ENCODE results near the gene ULK2. TPM values are rescaled to one million over a fixed set of nuclear protein-coding genes. Genes with fewer than 3 reads are reported as not detected.

ULK2 gene
- total RNA-seq, 2 experiments from 2014 or later, result 4.9 to 5.8 TPM

DNA sequence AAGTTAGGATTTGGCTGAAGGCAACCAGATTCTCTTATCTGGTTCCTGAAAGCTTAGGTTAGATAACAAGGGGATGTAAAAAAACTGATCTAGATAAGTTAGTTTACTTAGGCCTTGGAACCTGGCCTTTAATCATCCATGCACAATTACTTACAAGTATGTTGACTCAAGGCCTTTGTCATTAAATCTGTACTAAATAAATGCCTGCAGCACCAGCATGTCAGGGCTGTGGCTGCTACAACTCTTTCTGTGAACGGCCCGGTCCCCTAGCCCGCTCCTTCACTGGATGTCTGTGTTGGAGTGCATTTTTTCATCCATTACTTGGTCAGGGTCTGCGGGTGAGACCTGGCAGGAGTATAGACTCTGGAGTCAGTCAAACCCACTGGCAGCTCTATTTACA lies 71.3 kb downstream of the ULK2 start:
- Mint-ChIP-seq H3K27me3 (no peaks in the 10 kb centered on the region), H3K4me3 (no peak overlapping the region), H3K4me1 (peaks cover 5% of the 10 kb centered on the region), H3K36me3 (peaks cover 69% of the 10 kb centered on the region), H3K9me3 (peaks cover 8% of the 10 kb centered on the region), H3K27ac (no peak overlapping the region)
- DNase-seq, result no peak

DNA sequence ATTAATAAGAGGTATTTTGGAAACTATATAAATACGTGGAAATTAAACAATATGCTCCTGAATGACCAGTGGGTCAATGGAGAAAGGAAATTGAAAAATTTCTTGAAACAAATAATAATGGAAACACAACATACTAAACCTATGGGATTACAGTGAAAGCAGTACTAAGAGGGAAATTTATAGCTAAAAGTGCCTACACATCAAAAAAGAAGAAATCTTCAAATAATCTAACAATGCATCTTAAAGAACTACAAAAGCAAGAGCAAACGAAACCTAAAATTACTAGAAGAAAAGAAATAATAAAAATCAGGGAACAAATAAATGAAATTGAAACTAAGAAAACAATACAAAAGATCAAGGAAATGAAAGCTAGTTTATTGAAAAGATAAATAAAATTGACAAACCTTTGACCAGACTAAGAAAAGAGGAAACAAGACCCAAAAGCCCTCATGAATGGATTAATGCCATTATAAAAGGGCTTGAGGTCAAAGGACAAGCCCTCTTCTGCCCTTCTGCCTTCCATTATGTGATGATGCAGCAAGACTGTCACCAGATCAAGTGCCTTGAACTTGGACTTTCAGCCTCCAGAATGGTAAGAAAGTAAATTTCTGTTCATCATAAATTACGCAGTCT lies 75.7 kb downstream of the ULK2 start:
- no peak overlapping the region for H3K27ac Mint-ChIP-seq
- H3K27me3 Mint-ChIP-seq, result no peaks in the 10 kb centered on the region
- H3K4me1 Mint-ChIP-seq, result no peaks in the 10 kb centered on the region
- peaks cover 7% of the 10 kb centered on the region for H3K9me3 Mint-ChIP-seq
- no peak for DNase-seq
- peaks cover 60% of the 10 kb centered on the region for H3K36me3 Mint-ChIP-seq
- H3K4me3 Mint-ChIP-seq, result no peak overlapping the region

DNA sequence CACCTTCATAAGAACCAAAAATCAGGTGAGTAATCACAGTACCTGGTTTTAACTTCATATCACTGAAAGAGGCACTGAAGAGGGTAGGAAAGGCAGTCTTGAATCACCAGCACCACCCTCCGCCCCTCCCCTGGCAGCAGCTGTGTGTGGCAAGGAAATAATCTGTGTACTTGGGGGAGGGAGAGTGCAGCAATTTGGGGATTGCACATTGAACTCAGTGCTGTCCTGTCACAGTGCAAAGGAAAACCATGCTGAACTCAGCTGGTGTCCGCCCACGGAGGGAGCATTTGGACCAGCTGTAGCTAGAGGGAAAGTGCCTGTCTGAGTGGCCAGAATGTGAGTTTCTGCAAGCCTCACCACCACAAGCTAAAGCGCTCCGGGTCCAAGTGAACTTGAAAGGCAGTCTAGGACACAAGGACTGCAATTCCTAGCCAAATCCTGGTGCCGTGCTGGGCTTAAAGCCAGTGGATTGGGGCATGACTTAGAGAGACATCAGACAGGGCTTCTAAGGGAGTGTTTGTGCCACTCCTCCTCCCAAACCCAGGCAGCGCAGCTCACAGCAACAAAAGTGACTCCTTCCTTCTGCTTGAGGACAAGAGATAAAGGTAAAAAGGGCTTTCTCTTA lies 79.9 kb downstream of the ULK2 start:
- H3K9me3 Mint-ChIP-seq, result no peaks in the 10 kb centered on the region
- H3K36me3 Mint-ChIP-seq, result peaks cover 19% of the 10 kb centered on the region

DNA sequence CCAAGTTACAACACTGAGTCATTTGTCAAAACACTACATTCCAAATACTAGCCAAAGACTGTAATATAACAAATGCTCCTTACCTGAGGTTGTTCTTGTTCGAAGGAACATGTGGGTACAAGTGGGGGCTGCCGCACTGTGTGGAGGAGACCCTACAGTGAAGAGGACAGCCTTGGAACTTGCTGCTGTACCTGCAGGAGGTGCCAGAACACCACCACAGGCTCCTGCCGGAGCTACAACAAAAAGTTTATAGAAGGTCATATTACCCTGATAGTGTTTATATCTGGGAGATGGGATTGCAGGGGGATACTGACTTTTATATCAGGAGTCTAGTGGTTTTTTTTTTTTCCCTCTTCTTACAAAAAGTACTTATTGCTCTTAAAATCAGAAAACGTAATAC lies 81.9 kb downstream of the ULK2 start:
- no peaks in the 10 kb centered on the region for H3K4me1 Mint-ChIP-seq
- H3K36me3 Mint-ChIP-seq, result peaks cover 12% of the 10 kb centered on the region

More for the DNA sequence above, 79.9 kb downstream of the ULK2 start:
- no peak for DNase-seq
- H3K27ac Mint-ChIP-seq, result no peak overlapping the region
- no peaks in the 10 kb centered on the region for H3K27me3 Mint-ChIP-seq
- H3K4me3 Mint-ChIP-seq, result no peak overlapping the region
- no peaks in the 10 kb centered on the region for H3K4me1 Mint-ChIP-seq

DNA sequence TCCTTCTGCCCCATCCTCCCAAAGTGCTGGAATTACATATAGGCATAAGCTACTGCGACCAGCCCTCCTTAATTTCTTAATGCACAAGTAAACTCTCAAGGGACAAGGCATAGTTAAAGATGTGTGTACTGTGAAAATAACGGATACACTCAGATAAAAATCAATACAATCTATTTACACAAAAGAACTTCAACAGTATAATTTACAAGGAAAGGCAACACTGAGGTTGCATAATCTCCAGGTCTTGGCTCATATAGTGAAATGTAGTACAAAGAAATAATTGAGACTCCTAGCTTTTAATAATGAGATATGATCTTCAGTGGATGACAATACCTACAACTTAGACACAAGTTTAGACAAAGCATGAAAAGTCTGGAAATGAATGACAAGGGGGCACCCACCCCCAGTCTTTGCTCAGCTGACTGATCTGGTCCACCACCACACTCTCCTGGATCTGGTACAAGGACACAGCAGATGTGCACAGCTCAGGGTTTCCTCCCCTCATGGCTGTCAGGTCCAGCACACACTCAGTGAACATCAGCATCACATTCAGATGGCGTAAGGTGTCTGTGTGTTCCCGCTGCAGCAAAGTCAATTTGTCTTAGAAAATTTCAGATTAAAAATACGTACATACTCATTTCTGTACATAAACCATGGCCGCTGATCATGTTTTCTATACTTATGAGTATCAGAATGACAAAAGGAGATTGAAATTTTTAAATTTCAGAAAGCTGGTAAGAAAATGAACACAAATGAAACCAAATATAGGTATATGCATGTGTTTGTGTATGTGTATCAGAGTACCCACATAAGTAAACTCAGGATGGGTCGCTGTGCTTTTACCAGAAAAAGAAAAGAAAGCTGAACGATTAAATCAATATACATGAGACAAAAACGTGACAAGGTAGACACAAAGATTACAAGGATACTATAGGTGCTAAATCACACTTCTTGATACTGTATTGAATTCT lies 86.0 kb downstream of the ULK2 start:
- Mint-ChIP-seq H3K9me3 (no peaks in the 10 kb centered on the region), H3K4me3 (no peak overlapping the region), H3K4me1 (no peaks in the 10 kb centered on the region), H3K36me3 (peaks cover 7% of the 10 kb centered on the region), H3K27ac (no peak overlapping the region), H3K27me3 (no peaks in the 10 kb centered on the region)
- DNase-seq, result no peak

More for the DNA sequence above, 81.9 kb downstream of the ULK2 start:
- DNase-seq, result no peak
- Mint-ChIP-seq H3K27me3 (no peaks in the 10 kb centered on the region), H3K4me3 (no peak overlapping the region), H3K9me3 (no peaks in the 10 kb centered on the region), H3K27ac (no peak overlapping the region)

DNA sequence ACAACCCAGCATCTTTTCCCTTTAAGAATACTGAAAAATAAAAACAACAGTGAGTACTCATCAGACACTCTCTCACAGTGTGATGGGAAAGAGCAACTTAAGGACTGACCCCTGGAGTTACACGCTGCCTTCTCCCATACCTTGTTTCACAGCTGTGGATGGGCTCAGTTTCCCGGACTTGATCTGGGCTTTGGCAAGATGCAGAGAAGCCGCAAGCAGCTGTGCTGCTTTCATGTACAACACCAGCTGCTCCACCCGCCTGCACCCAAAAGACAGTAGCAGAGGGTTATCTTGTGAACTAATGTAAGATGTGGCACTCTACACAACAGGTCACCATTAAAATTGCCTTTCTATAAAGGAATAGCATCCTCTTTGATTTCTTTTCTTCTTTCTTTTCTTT lies 86.9 kb downstream of the ULK2 start:
- Mint-ChIP-seq H3K4me3 (no peak overlapping the region), H3K9me3 (no peaks in the 10 kb centered on the region), H3K36me3 (peaks cover 7% of the 10 kb centered on the region), H3K27ac (no peak overlapping the region), H3K4me1 (no peaks in the 10 kb centered on the region), H3K27me3 (no peaks in the 10 kb centered on the region)
- DNase-seq, result no peak

DNA sequence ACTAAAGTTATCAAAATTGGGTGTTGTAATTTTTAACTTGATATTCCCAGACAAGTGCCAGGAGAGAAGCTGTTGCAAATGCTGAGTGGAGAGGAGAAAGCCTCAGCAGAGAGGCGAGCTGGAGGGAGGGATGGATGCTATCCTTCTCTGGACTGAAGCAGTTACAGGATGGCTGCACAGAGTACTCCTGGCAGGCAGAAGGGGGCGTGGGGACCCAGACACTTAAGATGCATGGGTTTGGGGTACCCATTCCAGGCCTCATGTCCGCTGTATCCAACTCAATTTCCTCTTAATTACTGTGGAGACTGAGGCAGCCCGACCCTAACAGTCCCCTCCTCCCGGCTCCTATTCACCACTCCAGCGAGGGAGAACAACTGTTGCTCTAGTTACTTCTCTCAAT lies 94.2 kb downstream of the ULK2 start:
- no peak for DNase-seq
- Mint-ChIP-seq H3K4me3 (no peak overlapping the region), H3K9me3 (no peaks in the 10 kb centered on the region), H3K4me1 (peaks cover 40% of the 10 kb centered on the region), H3K27me3 (no peaks in the 10 kb centered on the region), H3K36me3 (peaks cover 2% of the 10 kb centered on the region), H3K27ac (no peak overlapping the region)

DNA sequence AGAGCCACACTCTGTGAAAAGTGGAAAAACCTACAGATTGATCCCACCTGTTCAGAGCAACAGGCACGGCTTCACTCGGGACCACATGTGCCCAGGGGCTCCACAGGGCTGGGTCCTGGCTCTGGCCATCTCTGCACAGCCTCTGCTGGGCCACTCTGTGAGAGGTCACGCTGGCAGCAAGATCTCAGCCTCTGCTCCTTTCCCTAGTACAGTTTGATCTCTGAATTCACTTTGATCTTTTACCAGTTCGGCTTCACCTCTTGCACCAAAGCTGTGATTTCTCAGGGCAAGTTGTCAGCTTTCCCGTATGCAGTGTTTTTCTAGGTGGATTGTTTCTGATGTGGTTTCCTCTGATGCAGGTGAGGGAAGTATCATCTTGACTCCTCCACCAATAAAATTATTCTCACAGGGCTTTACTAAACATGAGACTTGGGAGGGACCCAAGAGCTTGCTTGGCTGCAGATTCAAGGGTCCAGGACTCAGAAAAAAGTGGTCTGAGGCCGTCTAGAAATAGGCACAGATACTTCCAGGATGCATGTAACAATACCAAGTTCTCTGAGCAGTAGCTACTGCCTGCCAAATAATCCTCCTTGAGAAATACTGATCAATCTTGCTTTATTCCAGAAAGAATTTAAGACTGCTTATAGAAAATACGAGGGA lies 95.6 kb downstream of the ULK2 start:
- DNase-seq, result no peak
- Mint-ChIP-seq H3K27me3 (no peaks in the 10 kb centered on the region), H3K4me3 (no peak overlapping the region), H3K27ac (no peak overlapping the region), H3K36me3 (no peaks in the 10 kb centered on the region), H3K4me1 (peaks cover 48% of the 10 kb centered on the region), H3K9me3 (no peaks in the 10 kb centered on the region)

DNA sequence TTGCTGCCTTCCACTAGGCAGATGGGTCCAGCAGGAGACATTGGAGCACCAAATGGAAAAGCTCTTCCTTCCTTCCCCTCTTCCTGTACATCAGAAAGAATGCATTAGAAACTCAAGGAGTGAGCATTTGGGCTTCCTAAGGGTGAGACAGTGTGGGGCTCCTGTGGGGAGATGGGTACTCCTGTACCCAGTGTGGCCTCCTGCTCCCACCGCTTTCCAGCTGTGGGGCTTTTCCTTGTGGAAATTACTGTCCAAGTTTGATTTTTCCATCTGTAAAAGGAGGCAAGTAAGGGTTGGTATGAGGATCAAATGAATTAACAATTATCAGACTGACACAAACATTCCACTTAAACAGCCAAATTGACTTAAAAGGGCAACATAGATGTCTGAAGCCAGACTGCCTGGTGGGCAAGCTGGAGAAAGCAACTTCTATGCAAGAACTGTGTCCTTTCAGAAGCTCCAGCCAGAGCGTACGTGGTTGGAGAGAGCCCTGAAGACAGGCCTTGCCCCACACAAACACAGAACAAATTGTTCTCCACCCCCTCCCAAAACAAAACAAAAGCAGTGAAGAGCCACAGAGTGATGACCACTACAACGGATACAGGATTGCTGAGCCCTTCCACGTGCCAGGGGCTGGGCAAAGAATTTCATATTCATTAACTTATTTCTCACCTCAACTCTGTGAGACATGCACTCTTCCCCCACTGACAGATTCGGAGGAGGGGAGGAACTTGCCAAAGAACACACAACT lies 96.6 kb downstream of the ULK2 start:
- Mint-ChIP-seq H3K36me3 (no peaks in the 10 kb centered on the region), H3K27me3 (no peaks in the 10 kb centered on the region), H3K4me1 (peaks cover 53% of the 10 kb centered on the region), H3K4me3 (no peak overlapping the region), H3K9me3 (no peaks in the 10 kb centered on the region), H3K27ac (no peak overlapping the region)
- no peak for DNase-seq

DNA sequence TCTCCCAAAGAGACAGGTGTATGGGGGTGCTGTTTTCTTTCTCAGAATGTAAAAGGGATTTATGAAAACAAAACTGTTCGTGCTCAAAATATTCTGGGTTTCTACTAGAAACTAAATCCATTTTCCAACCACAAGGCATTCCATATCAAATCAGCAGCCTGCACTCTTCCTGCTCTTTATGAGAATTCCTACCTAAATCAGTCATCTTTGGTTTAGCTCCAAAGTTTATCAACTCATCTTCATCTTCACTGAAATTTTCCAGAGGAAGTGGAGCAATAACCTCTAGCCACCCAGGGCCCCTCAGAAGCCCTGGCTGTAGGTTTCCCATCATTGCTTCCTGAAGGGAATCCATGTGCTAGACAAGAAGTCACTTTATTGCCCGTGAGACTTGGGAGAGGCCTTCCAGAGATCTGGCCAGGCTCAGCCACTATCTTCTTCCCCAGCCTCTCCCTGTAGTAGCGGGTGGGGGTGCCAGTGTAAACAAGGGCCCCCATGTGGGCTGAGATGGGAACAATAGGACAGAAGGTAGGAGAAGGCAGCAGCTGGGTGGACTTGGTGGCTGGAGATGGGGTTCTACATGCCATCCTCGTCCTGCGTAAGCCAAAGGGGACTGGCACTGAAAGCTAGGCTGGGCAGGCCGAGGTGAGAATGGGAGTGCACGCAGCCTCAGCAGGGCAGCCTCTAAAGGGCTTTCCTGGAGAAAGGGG lies 97.6 kb downstream of the ULK2 start:
- H3K27me3 Mint-ChIP-seq, result no peaks in the 10 kb centered on the region
- H3K36me3 Mint-ChIP-seq, result no peaks in the 10 kb centered on the region
- no peak for DNase-seq
- no peaks in the 10 kb centered on the region for H3K9me3 Mint-ChIP-seq
- no peak overlapping the region for H3K27ac Mint-ChIP-seq
- H3K4me1 Mint-ChIP-seq, result peaks cover 49% of the 10 kb centered on the region
- H3K4me3 Mint-ChIP-seq, result no peak overlapping the region

DNA sequence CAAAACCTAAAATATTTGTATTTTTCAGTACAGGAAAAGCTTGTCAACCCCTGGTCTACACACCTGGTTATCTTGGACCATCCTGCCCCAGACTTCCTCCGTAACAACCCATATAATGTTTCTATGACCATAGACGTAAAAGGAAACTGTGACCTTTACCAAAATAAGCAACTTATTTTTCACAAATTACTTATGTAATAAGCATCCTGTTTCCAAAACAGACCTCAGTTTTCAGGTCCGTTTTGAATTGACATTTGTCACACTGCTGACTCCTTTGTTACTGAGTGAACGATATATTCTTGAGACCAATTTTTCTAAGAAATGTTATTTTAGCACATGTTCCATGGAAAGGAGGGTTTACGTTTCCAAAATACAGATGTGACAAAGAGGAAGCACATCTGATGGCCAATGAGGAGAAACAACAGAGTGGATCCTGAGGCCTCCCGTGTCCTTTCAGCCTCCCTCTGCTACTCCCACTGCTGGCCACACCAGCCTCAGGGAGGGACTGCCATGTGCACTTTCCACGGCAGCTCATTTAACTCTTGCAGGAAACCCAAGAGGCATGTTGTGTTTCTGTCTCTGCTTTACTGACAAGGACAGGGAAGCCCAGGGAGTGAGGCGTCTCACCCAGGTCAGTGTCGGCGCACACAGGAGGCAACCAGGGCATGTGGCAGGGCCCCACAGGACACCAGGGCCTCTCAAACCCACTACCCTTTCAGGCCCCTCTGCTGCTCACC lies 99.5 kb downstream of the ULK2 start:
- Mint-ChIP-seq H3K4me1 (peaks cover 47% of the 10 kb centered on the region), H3K27me3 (peaks cover 3% of the 10 kb centered on the region), H3K4me3 (no peak overlapping the region), H3K36me3 (no peaks in the 10 kb centered on the region), H3K9me3 (no peaks in the 10 kb centered on the region), H3K27ac (no peak overlapping the region)
- DNase-seq, result no peak

DNA sequence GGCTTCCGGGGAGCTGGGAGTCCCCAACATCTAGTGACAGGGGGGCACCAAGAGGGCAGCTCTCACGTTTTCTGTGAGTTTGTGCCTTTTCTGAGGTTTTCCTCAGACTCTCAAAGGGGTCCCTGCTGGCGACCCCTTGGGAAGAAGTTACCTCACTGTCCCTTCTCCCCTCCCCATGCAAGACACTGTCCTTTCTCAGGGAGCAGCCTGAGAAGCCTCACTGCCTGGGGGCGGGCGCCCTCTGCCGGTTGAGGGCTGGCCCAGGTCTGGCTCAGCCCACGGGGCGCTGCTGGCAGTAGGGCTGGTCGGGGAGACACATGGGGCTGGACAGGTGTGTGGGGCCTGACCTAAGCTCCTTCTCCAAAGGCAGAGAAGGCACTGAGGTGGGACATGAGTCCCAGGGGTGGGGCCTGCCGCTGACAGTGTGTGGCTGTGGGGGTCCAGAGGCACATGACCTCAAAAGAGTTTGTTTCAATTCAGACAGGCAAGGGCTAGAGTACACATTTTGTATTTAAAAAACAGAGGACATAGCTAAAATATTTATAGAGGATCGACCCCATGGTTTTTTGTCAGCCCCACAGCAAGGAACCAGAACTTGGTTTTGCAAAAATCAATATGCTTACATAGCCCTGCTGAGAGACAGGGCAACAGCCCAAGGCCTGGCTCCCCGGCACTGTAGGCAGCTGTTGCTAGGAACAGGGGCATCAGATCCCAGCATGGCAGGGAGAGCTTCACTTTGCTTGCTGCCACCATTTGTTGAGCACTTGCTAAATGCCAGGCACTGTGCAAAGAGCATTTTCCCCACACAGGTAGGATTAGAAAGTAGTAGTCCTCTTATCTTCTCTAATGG lies 101.1 kb downstream of the ULK2 start:
- peak; percentile 79 for DNase-seq
- Mint-ChIP-seq H3K4me3 (no peak overlapping the region), H3K4me1 (peaks cover 31% of the 10 kb centered on the region), H3K27me3 (peaks cover 3% of the 10 kb centered on the region), H3K36me3 (no peaks in the 10 kb centered on the region), H3K9me3 (no peaks in the 10 kb centered on the region), H3K27ac (peak overlapping the region; percentile 54)

DNA sequence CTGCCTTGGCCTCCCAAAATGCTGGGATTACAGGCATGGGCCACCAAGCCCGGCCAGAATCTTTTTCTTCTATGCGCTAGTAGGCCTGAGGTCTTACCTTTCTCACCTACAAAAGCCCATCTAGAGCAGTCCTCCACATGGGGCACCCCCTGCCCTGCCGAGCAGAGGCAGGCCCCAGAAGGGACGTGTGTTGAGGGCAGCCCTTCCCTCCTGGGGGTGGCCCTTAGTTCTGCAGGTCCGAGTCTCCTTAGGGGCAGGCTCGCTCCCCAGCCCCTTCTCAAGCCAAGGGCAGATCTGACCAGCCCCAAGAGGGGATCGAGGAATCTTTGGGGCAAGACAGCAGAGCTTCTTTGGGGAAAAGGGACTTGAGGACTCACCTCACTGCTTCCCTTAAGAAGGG lies 101.7 kb downstream of the ULK2 start:
- no peak for DNase-seq
- Mint-ChIP-seq H3K4me1 (peaks cover 25% of the 10 kb centered on the region), H3K27me3 (peaks cover 3% of the 10 kb centered on the region), H3K27ac (no peak overlapping the region), H3K36me3 (no peaks in the 10 kb centered on the region), H3K9me3 (no peaks in the 10 kb centered on the region), H3K4me3 (no peak overlapping the region)

Measured in activated naive CD8-positive, alpha-beta T cell treated with anti-CD3 and anti-CD28 coated beads for 36 hours (primary cell).